SK-N-SH treated with all-trans-retinoic acid at 6 μM for 48 hours (cell line): Measurements from ENCODE around the gene KHDRBS1.

ENCODE experiments used
- BACH2 ChIP-seq: fragments of 250-450 bp; sonication (Bioruptor Pico); IDR thresholded peaks from 2 replicates; pipeline ENCODE4 v1.9.0; 2021; ENCODE audit warnings: mild to moderate bottlenecking, borderline replicate concordance
- CREB5 ChIP-seq: fragments of 250-450 bp; sonication (Bioruptor Pico); IDR thresholded peaks from 2 replicates; pipeline ENCODE4 v1.5.1; 2020; ENCODE audit warnings: low read depth, mild to moderate bottlenecking, moderate library complexity
- GLIS3 ChIP-seq: fragments of 250-450 bp; sonication (Bioruptor Pico); IDR thresholded peaks from 2 replicates; pipeline ENCODE4 v1.5.0; 2020; ENCODE audit warnings: mild to moderate bottlenecking, moderate library complexity
- PATZ1 ChIP-seq: fragments of 250-450 bp; sonication (Bioruptor Pico); IDR thresholded peaks from 2 replicates; pipeline ENCODE4 v1.8.0; 2020; ENCODE audit warnings: mild to moderate bottlenecking, moderate library complexity, borderline replicate concordance
- POU6F1 ChIP-seq: fragments of 250-450 bp; sonication (Bioruptor Pico); IDR thresholded peaks from 2 replicates; pipeline ENCODE4 v1.8.0; 2021; ENCODE audit warnings: low read depth, mild to moderate bottlenecking, moderate library complexity, borderline replicate concordance
- SNAI2 ChIP-seq: fragments of 250-450 bp; sonication (Bioruptor Pico); IDR thresholded peaks from 2 replicates; pipeline ENCODE4 v1.5.0; 2020; ENCODE audit warnings: mild to moderate bottlenecking, moderate library complexity
- ZNF70 ChIP-seq: fragments of 450-650 bp; formaldehyde crosslinking; IDR thresholded peaks from 2 replicates; pipeline ENCODE4 v1.5.0; 2020; ENCODE audit warnings: mild to moderate bottlenecking, moderate library complexity

GRCh38 chr1:32035119-32035518 lies 21.5 kb downstream of the KHDRBS1 start:
- TF ChIP-seq CREB5 (CRISPR knock-in tag) (no peak), BACH2 (CRISPR knock-in tag) (no peak), POU6F1 (CRISPR knock-in tag) (no peak), PATZ1 (CRISPR knock-in tag) (no peak), GLIS3 (CRISPR knock-in tag) (no peak), ZNF70 (CRISPR knock-in tag) (no peak), SNAI2 (CRISPR knock-in tag) (no peak)
